Suprapubic skin (tissue), 3 donors: ENCODE results near the gene APH1B.

Experiments used
- CTCF ChIP-seq, 2 donors: fragments of 200-600 bp in 1 of 2; fragments of 450-650 bp in 1 of 2; sonication (generic) in 1 of 2; IDR thresholded peaks; one replicate each; pipeline ENCODE4 v1.5.1; 2016 to 2019; ENCODE audit warnings: antibody characterized with exemption in 2 of 2, mild to moderate bottlenecking in 1 of 2, moderate library complexity in 1 of 2
- POLR2A ChIP-seq, 2 donors: fragments of 450-650 bp; IDR thresholded peaks; one replicate each; pipeline ENCODE4 v1.6.1; 2017; ENCODE audit warnings: antibody characterized with exemption in 2 of 2, mild to moderate bottlenecking in 2 of 2, moderate library complexity in 2 of 2

GRCh38 chr15:63258658-63259057, 18.7 kb upstream of the APH1B start:
- no peak for TF ChIP-seq POLR2A (IDR thresholded peaks at IDR 0.05)
- TF ChIP-seq CTCF (IDR thresholded peaks at IDR 0.05), result no peak
